ENCODE results near the gene MICU1.

DNA sequence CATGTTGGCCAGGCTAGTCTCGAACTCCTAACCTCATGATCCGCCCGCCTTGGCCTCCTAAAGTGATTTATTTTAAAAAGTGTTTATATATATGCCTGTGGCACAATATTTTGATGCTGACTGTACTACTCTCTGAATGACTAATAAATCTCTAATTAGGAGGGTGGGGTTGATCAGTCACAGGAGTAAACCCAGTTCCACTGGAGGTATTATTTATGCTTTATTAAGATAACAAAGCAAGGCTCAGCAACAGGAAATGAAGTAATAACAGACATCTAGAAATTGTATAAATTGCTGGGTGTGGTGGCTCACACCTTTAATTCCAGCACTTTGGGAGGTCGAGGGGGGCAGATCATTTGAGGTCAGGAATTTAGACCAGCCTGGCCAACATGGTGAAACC lies 40.0 kb upstream of the MICU1 start:
- TF ChIP-seq POLR2A (IDR thresholded peaks at IDR 0.05; ENCODE audit: low read depth, low read length): no peak
- TF ChIP-seq POLR2AphosphoS5 (IDR thresholded peaks at IDR 0.05; ENCODE audit: low read depth, low read length): no peak
- TF ChIP-seq TAF1 (IDR thresholded peaks at IDR 0.05; ENCODE audit: borderline replicate concordance, low read depth, low read length): no peak
